ENCODE results near the gene ADAM20. TPM values are rescaled to one million over a fixed set of nuclear protein-coding genes. Genes with fewer than 3 reads are reported as not detected.

The ADAM20 gene
- total RNA-seq = 1.5 TPM
- long read RNA-seq = 0 reads

GRCh38 chr14:70534904-70535303 lies at the start of gene ADAM20:
ADAM20 (minus strand) TSS chr14:70535004; CDS start chr14:70524757, 10,247 bp downstream.
- Histone ChIP-seq H3K4me3 (no peak within 1 kb of the TSS), H3K27ac (no peak within 1 kb of the TSS), H3K36me3 (no peaks in the 10 kb centered on the region), H3K4me1 (no peaks in the 10 kb centered on the region), H3K27me3 (ENCODE audit: low read depth) (no peaks in the 10 kb centered on the region), H3K9me3 (peaks cover 4% of the 10 kb centered on the region)
- TF ChIP-seq CTCF (IDR thresholded peaks at IDR 0.05) = no peak
- DNase-seq (no peak), ATAC-seq (no peak)
- intact Hi-C loops (cut with DNase I) = no loop called here

GRCh38 chr14:70576891-70577290 lies 42.1 kb upstream of the ADAM20 start:
- intact Hi-C loops (cut with DNase I) = no loop called here
- H3K27ac ChIP-seq = no peak overlapping the region
- no peak for TF ChIP-seq CTCF (IDR thresholded peaks at IDR 0.05)
- peaks cover 32% of the 10 kb centered on the region for H3K36me3 ChIP-seq
- no peaks in the 10 kb centered on the region for H3K9me3 ChIP-seq
- no peak for DNase-seq
- H3K27me3 ChIP-seq (ENCODE audit: low read depth) = no peaks in the 10 kb centered on the region
- H3K4me3 ChIP-seq = no peak overlapping the region
- peak; percentile 61 to 90 for ATAC-seq
- no peaks in the 10 kb centered on the region for H3K4me1 ChIP-seq

GRCh38 chr14:70573050-70573449 lies 38.2 kb upstream of the ADAM20 start:
- TF ChIP-seq CTCF (IDR thresholded peaks at IDR 0.05) = no peak
- no peaks in the 10 kb centered on the region for H3K9me3 ChIP-seq
- intact Hi-C loops (cut with DNase I) = no loop called here
- H3K27me3 ChIP-seq (ENCODE audit: low read depth) = no peaks in the 10 kb centered on the region
- no peak overlapping the region for H3K4me3 ChIP-seq
- DNase-seq = no peak
- H3K27ac ChIP-seq = no peak overlapping the region
- H3K36me3 ChIP-seq = no peaks in the 10 kb centered on the region
- no peaks in the 10 kb centered on the region for H3K4me1 ChIP-seq
- ATAC-seq = no peak

GRCh38 chr14:70571139-70571538 lies 36.3 kb upstream of the ADAM20 start:
- no peak for TF ChIP-seq CTCF (IDR thresholded peaks at IDR 0.05)
- ATAC-seq (no peak), DNase-seq (no peak)
- no peak overlapping the region for H3K4me3 ChIP-seq
- H3K9me3 ChIP-seq = no peaks in the 10 kb centered on the region
- no peaks in the 10 kb centered on the region for H3K4me1 ChIP-seq
- no peaks in the 10 kb centered on the region for H3K27me3 ChIP-seq (ENCODE audit: low read depth)
- no peak overlapping the region for H3K27ac ChIP-seq
- intact Hi-C loops (cut with DNase I) = no loop called here
- peaks cover 5% of the 10 kb centered on the region for H3K36me3 ChIP-seq

GRCh38 chr14:70567791-70568190 lies 33.0 kb upstream of the ADAM20 start:
- Histone ChIP-seq H3K4me1 (no peaks in the 10 kb centered on the region), H3K36me3 (peaks cover 26% of the 10 kb centered on the region), H3K9me3 (no peaks in the 10 kb centered on the region), H3K4me3 (no peak overlapping the region), H3K27ac (no peak overlapping the region), H3K27me3 (ENCODE audit: low read depth) (no peaks in the 10 kb centered on the region)
- no peak for ATAC-seq
- no peak for DNase-seq
- intact Hi-C loops (cut with DNase I) = no loop called here
- peak; percentile 23 for TF ChIP-seq CTCF (IDR thresholded peaks at IDR 0.05)

- Histone ChIP-seq H3K36me3 (peaks cover 26% of the 10 kb centered on the region), H3K4me3 (no peak overlapping the region), H3K27me3 (ENCODE audit: low read depth) (no peaks in the 10 kb centered on the region), H3K9me3 (no peaks in the 10 kb centered on the region), H3K4me1 (no peaks in the 10 kb centered on the region), H3K27ac (no peak overlapping the region)
- ATAC-seq (no peak), DNase-seq (no peak)
- TF ChIP-seq CTCF (IDR thresholded peaks at IDR 0.05) = no peak
- intact Hi-C loops (cut with DNase I) = no loop called here
These were observed 29.1 kb upstream of the ADAM20 start for GRCh38 chr14:70563869-70564268.

Data from lower lobe of right lung (tissue), 2 donors.